GM10248 (cell line): Measurements from ENCODE around the gene LEPR.

Experiments used
- CTCF ChIA-PET: fragments of 300-600 bp; sonication (Branson Sonifier 250); formaldehyde crosslinking; extraction: SDS; loops from one replicate; lab custom pipeline; 2021; ENCODE audit warnings: antibody characterized with exemption; lab: Yijun Ruan, JAX
- POLR2A ChIA-PET: fragments of 350-650 bp; sonication (Branson Sonifier 250); formaldehyde crosslinking; extraction: SDS; loops from one replicate; lab custom pipeline; 2020; ENCODE audit warnings: antibody characterized with exemption; lab: Yijun Ruan, JAX
- DNase-seq: peaks from one replicate; pipeline ENCODE4 v3.0.0; 2012; ENCODE audit errors: extremely low spot score
- CTCF ChIP-seq: IDR thresholded peaks from 2 replicates; pipeline ENCODE4 v1.5.1; 2012; ENCODE audit warnings: mild to moderate bottlenecking, low read depth; ENCODE audit errors: extremely low read depth, missing control alignments, control extremely low read depth

LEPR gene

GRCh38 chr1:65440322-65440900, 19.9 kb downstream of the LEPR start:
- TF ChIP-seq CTCF: no peak
- ChIA-PET POLR2A (interaction anchor here (0.7 kb wide), 1 partner anchor 1776 kb away, joined by 3 read pairs; no protein-coding TSS in a partner anchor), CTCF (interaction anchor here (1.1 to 1.7 kb wide), 3 partner anchors 9 to 19 kb away, joined by 3 to 5 read pairs (median 3); no protein-coding TSS in a partner anchor)
- no peak for DNase-seq

GRCh38 chr1:65440915-65441314, 20.4 kb downstream of the LEPR start:
- no peak for TF ChIP-seq CTCF
- CTCF ChIA-PET: interaction anchor here (1.1 to 1.7 kb wide), 2 partner anchors 14 to 18 kb away, joined by 3 to 5 read pairs; no protein-coding TSS in a partner anchor
- POLR2A ChIA-PET: interaction anchor here (0.7 kb wide), 1 partner anchor 1776 kb away, joined by 3 read pairs; no protein-coding TSS in a partner anchor
- DNase-seq: no peak

DNA sequence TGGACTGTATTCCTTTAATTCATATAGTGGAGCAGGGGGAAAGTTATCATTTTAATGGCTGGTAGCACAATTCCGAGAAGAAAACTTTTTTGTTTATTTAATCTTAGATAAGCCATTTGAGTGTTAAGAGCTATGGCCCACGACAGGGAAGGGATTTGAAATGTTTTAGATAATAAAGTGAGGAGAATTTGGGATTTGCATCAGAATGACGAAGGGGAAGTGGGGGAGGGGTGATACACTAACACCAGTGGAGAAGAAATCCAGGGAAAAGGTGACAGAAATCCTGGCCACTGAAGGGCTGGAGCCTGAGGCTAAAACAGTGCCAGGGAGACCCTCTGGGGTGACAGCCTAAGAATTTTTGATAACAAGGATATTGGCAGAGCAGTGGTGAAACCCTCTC, 21.0 kb downstream of the LEPR start:
- TF ChIP-seq CTCF: no peak
- no peak for DNase-seq
- ChIA-PET CTCF (interaction anchor here (1.1 to 1.7 kb wide), 2 partner anchors 14 to 18 kb away, joined by 3 to 5 read pairs; no protein-coding TSS in a partner anchor), POLR2A (no interaction called here)

DNA sequence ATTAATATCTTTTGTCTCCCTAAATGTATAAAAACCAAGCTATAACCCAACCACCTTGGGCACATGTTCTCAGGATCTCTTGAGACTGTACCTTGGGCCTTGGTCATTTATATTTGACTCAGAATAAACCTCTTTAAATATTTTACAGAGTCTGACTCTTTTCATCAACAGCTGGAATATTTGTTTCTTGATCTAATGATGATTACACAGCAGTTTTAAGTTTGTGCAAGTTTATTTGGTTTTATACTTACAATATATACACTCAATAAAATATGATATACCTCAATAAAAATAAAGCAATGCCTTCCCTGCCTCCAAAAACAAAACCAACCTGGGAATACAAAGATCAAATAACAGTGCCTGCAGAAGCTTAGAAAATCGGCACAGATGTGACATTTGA, 22.0 kb downstream of the LEPR start:
- POLR2A ChIA-PET: no interaction called here
- DNase-seq: no peak
- no peak for TF ChIP-seq CTCF
- CTCF ChIA-PET: interaction anchor here (1.0 kb wide), 1 partner anchor 12 kb away, joined by 3 read pairs; no protein-coding TSS in a partner anchor

GRCh38 chr1:65443647-65444046, 23.2 kb downstream of the LEPR start:
- no peak for DNase-seq
- no peak for TF ChIP-seq CTCF
- ChIA-PET POLR2A (no interaction called here), CTCF (no interaction called here)

- no peak for DNase-seq
- TF ChIP-seq CTCF: no peak
- POLR2A ChIA-PET: no interaction called here
- CTCF ChIA-PET: no interaction called here
These were observed 23.7 kb downstream of the LEPR start for GRCh38 chr1:65444128-65444640.
